IMR-90 (cell line): ENCODE results near the gene MAST3. TPM values are rescaled to one million over a fixed set of nuclear protein-coding genes. Genes with fewer than 3 reads are reported as not detected.

ENCODE experiments used
- ATAC-seq: fragments of 200-7000 bp; cut with Tn5 transposase; 2 replicates; pipeline ENCODE4 v1.9.1; 2020; ENCODE audit warnings: low read depth, mild to moderate bottlenecking, moderate library complexity
- BruUV-seq: library from RNA; stranded (reverse); fragments of 400-500 nt; replicated peaks from 2 replicates; lab custom pipeline; 2021; lab: Mats Ljungman, UMichigan
- CTCF ChIA-PET: fragments of 300-600 bp; formaldehyde crosslinking; extraction: SDS; loops from one replicate; lab custom pipeline; 2021; ENCODE audit warnings: antibody characterized with exemption; lab: Yijun Ruan, JAX
- POLR2A ChIA-PET: fragments of 300-600 bp; sonication (Branson Sonifier 250); formaldehyde crosslinking; loops from one replicate; lab custom pipeline; 2022; ENCODE audit warnings: antibody characterized with exemption; ENCODE audit not compliant: unreplicated experiment; lab: Charles Lee
- DNase-seq: peaks from one replicate; pipeline ENCODE4 v3.0.0; 2013
- H2AFZ ChIP-seq: replicated peaks from 2 replicates; pipeline ENCODE3; 2013; ENCODE audit warnings: low read length, mild to moderate bottlenecking; ENCODE audit not compliant: poor library complexity
- H2AK5ac ChIP-seq: 2 replicates; pipeline ENCODE4 v1.6.1; 2013; ENCODE audit warnings: low read depth, low read length, inconsistent platforms
- H2AK9ac ChIP-seq: replicated peaks from 2 replicates; pipeline ENCODE3; 2013; ENCODE audit warnings: mild to moderate bottlenecking, low read depth, low read length, moderate library complexity; ENCODE audit not compliant: poor library complexity
- H2BK120ac ChIP-seq: 2 replicates; pipeline ENCODE4 v1.6.1; 2013; ENCODE audit warnings: low read depth, low read length, inconsistent platforms
- H2BK15ac ChIP-seq: 3 replicates; pipeline ENCODE4 v1.6.1; 2013; ENCODE audit warnings: low read depth, low read length, inconsistent platforms
- H2BK20ac ChIP-seq: 2 replicates; pipeline ENCODE4 v1.6.1; 2013; ENCODE audit warnings: low read depth, mild to moderate bottlenecking, inconsistent platforms, low read length, moderate library complexity
- H2BK5ac ChIP-seq: 2 replicates; pipeline ENCODE4 v1.6.1; 2013; ENCODE audit warnings: mild to moderate bottlenecking, low read depth, low read length, inconsistent platforms; ENCODE audit not compliant: poor library complexity, severe bottlenecking
- H3K14ac ChIP-seq: replicated peaks from 2 replicates; pipeline ENCODE4 v1.6.1; 2013; ENCODE audit warnings: low read depth, low read length, inconsistent platforms
- H3K18ac ChIP-seq: 2 replicates; pipeline ENCODE4 v1.6.1; 2013; ENCODE audit warnings: low read depth, low read length, control low read depth
- H3K23ac ChIP-seq: 2 replicates; pipeline ENCODE4 v1.6.1; 2013; ENCODE audit warnings: low read depth, low read length, inconsistent platforms
- H3K27ac ChIP-seq: 2 replicates; pipeline ENCODE4 v1.5.1; 2013; ENCODE audit warnings: mild to moderate bottlenecking, control low read depth, low read length; ENCODE audit not compliant: insufficient read depth
- H3K27me3 ChIP-seq: 2 replicates; pipeline ENCODE4 v1.6.1; 2013; ENCODE audit warnings: low read length; ENCODE audit not compliant: control insufficient read depth, insufficient read depth
- H3K36me3 ChIP-seq: 2 replicates; pipeline ENCODE4 v1.6.1; 2013; ENCODE audit warnings: low read length, mixed read lengths; ENCODE audit not compliant: control insufficient read depth, insufficient read depth
- H3K4ac ChIP-seq: 2 replicates; pipeline ENCODE4 v1.6.1; 2013; ENCODE audit warnings: low read depth, low read length, inconsistent platforms
- H3K4me1 ChIP-seq: 2 replicates; pipeline ENCODE4 v1.6.1; 2013; ENCODE audit warnings: low read length, mixed read lengths; ENCODE audit not compliant: control insufficient read depth, insufficient read depth
- H3K4me2 ChIP-seq: 2 replicates; pipeline ENCODE4 v1.6.1; 2013; ENCODE audit warnings: low read depth, mild to moderate bottlenecking, control low read depth, low read length, moderate library complexity
- H3K4me3 ChIP-seq: 2 replicates; pipeline ENCODE4 v1.5.1; 2013; ENCODE audit warnings: low read depth, mild to moderate bottlenecking, control low read depth, low read length, moderate library complexity; ENCODE audit not compliant: insufficient read depth
- H3K56ac ChIP-seq: 2 replicates; pipeline ENCODE4 v1.6.1; 2013; ENCODE audit warnings: low read length, inconsistent platforms; ENCODE audit not compliant: insufficient read depth; ENCODE audit errors: extremely low read depth
- H3K79me1 ChIP-seq, 2 experiments: 2 replicates each; pipeline ENCODE4 v1.6.1; 2013; ENCODE audit warnings: low read length in 2 of 2, inconsistent platforms in 1 of 2, low read depth in 1 of 2
- H3K9ac ChIP-seq: 2 replicates; pipeline ENCODE4 v1.6.1; 2013; ENCODE audit warnings: low read depth, low read length, control low read depth
- H3K9me1 ChIP-seq: 2 replicates; pipeline ENCODE4 v1.6.1; 2013; ENCODE audit warnings: low read length, inconsistent platforms; ENCODE audit not compliant: insufficient read depth
- H3K9me3 ChIP-seq: 2 replicates; pipeline ENCODE4 v1.6.1; 2013; ENCODE audit warnings: low read length; ENCODE audit not compliant: control insufficient read depth, insufficient read depth
- H4K20me1 ChIP-seq: 2 replicates; pipeline ENCODE4 v1.6.1; 2013; ENCODE audit warnings: low read length, inconsistent platforms; ENCODE audit not compliant: insufficient read depth
- H4K5ac ChIP-seq: 2 replicates; pipeline ENCODE4 v1.6.1; 2013; ENCODE audit warnings: mild to moderate bottlenecking, low read depth, low read length, control low read depth
- H4K8ac ChIP-seq, 2 experiments: 2 replicates each; pipeline ENCODE4 v1.6.1; 2013; ENCODE audit warnings: low read depth in 2 of 2, low read length in 2 of 2, control low read depth in 1 of 2, inconsistent platforms in 1 of 2
- H4K91ac ChIP-seq: 2 replicates; pipeline ENCODE4 v1.6.1; 2013; ENCODE audit warnings: low read depth, low read length, inconsistent platforms; ENCODE audit not compliant: insufficient read depth
- BHLHE40 ChIP-seq: fragments of 150-350 bp; IDR thresholded peaks from 2 replicates; pipeline ENCODE4 v1.6.1; 2016; ENCODE audit warnings: mild to moderate bottlenecking, low read depth, low read length
- CEBPB ChIP-seq: IDR thresholded peaks from 2 replicates; pipeline ENCODE4 v1.6.1; 2012; ENCODE audit warnings: low read depth, low read length, improper control_type of control experiment
- FOS ChIP-seq: fragments of 150-350 bp; IDR thresholded peaks from 2 replicates; pipeline ENCODE4 v1.6.1; 2016; ENCODE audit warnings: low read depth, low read length
- MAFK ChIP-seq: IDR thresholded peaks from 2 replicates; pipeline ENCODE4 v1.6.1; 2012; ENCODE audit warnings: low read depth, low read length, improper control_type of control experiment
- MAZ ChIP-seq: IDR thresholded peaks from 2 replicates; pipeline ENCODE4 v1.6.1; 2012; ENCODE audit warnings: low read depth, mild to moderate bottlenecking, low read length, improper control_type of control experiment, moderate library complexity, borderline replicate concordance
- NFE2L2 ChIP-seq: fragments of 150-350 bp; IDR thresholded peaks from 2 replicates; pipeline ENCODE4 v1.6.1; 2016; ENCODE audit warnings: low read depth, mild to moderate bottlenecking, low read length
- POLR2A ChIP-seq: IDR thresholded peaks from 2 replicates; pipeline ENCODE4 v1.6.1; 2012; ENCODE audit warnings: mild to moderate bottlenecking, low read depth, low read length
- RCOR1 ChIP-seq: IDR thresholded peaks from 2 replicates; pipeline ENCODE4 v1.6.1; 2012; ENCODE audit warnings: mild to moderate bottlenecking, low read length, improper control_type of control experiment; ENCODE audit not compliant: insufficient replicate concordance
- SMC3 ChIP-seq: fragments of 150-350 bp; IDR thresholded peaks from 2 replicates; pipeline ENCODE4 v1.6.1; 2016; ENCODE audit warnings: low read depth, mild to moderate bottlenecking, antibody characterized with exemption, low read length, moderate library complexity
- USF2 ChIP-seq: fragments of 150-350 bp; IDR thresholded peaks from 2 replicates; pipeline ENCODE4 v1.6.1; 2017; ENCODE audit warnings: mild to moderate bottlenecking, antibody characterized with exemption, low read length, low read depth
- WGBS, 2 experiments: methylation state at CpG; one replicate each; pipeline versions ENCODE4 v1.1.5 to v1.1.7; 2013; ENCODE audit warnings: missing lambda C conversion rate in 2 of 2; ENCODE audit not compliant: insufficient read length in 1 of 2; ENCODE audit errors: extremely low coverage in 2 of 2; 5-methylcytosine and 5-hydroxymethylcytosine counted together
- dilution Hi-C: fragments of 300-500 bp; cut with HindIII; formaldehyde crosslinking; loops from one replicate; pipeline ENCODE4 v1.14.3; 2018; ENCODE audit warnings: low sequenced_read_pairs; ENCODE audit not compliant: unreplicated experiment
- in situ Hi-C: fragments of 300-500 bp; cut with MboI; formaldehyde crosslinking; loops from 3 replicates; pipeline ENCODE4 v1.14.3; 2019; ENCODE audit warnings: low sequenced_read_pairs, inconsistent platforms, mixed read lengths
- intact Hi-C: fragments of 100-400 bp; cut with micrococcal nuclease; formaldehyde crosslinking; loops from 2 replicates; pipeline ENCODE4 v1.10.0; 2022
- polyA plus RNA-seq, 3 experiments: library from polyadenylated mRNA; depleted of rRNA; stranded (reverse); fragments of >200 nt; gene quantifications; 2 replicates each; pipeline ENCODE4 v1.2.3, GENCODE V29; 2012; ENCODE audit warnings: low replicate concordance in 1 of 3
- total RNA-seq: library from RNA; depleted of rRNA; stranded (reverse); fragments of >200 nt; gene quantifications from 2 replicates; pipeline ENCODE4 v1.2.3, GENCODE V29; 2012
- TF ChIP-seq, protein P1 (sequence below): fragments of 150-350 bp; IDR thresholded peaks from 2 replicates; pipeline ENCODE4 v1.6.1; 2016; ENCODE audit warnings: low read depth, mild to moderate bottlenecking, low read length, moderate library complexity, borderline replicate concordance

The MAST3 gene
- total and polyA plus RNA-seq, 2 of the 4 experiments (the other 2 are of a cell fraction): 1.3 to 4.3 TPM

- H3K9me3 ChIP-seq: no peaks in the 10 kb centered on the region
Measured at GRCh38 chr19:18068395-18068794, 29.2 kb upstream of the MAST3 start.

More at GRCh38 chr19:18068395-18068794, 29.2 kb upstream of the MAST3 start:
- no peak for ATAC-seq
- H3K27ac ChIP-seq: no peak overlapping the region
- ChIA-PET POLR2A (no interaction called here), CTCF (no interaction called here)
- H3K23ac ChIP-seq: no peak overlapping the region
- H3K36me3 ChIP-seq: no peaks in the 10 kb centered on the region
- in situ Hi-C loops: loop anchor here (25.0 kb wide), 1 partner anchor 131 kb away; the partner anchor contains the start of gene CCDC124
- no peak overlapping the region for H2AFZ ChIP-seq
- no peak overlapping the region for H3K18ac ChIP-seq
- H3K4me1 ChIP-seq: no peaks in the 10 kb centered on the region
- no CpG with 5 or more reads among the region's 5 CpGs for WGBS, 2 experiments
- no peak overlapping the region for H2AK5ac ChIP-seq
- H4K8ac ChIP-seq: no peak overlapping the region
- H3K4me3 ChIP-seq: no peak overlapping the region
- H2BK15ac ChIP-seq: no peak overlapping the region
- H2BK120ac ChIP-seq: no peak overlapping the region
- no peaks in the 10 kb centered on the region for H4K20me1 ChIP-seq
- no peak overlapping the region for H3K14ac ChIP-seq
- H3K9me1 ChIP-seq: no peaks in the 10 kb centered on the region
- no TSS peak for BruUV-seq
- intact Hi-C loops: no loop called here
- H2AK9ac ChIP-seq: no peak overlapping the region
- DNase-seq: no peak
- H3K79me1 ChIP-seq: no peaks in the 10 kb centered on the region
- H3K9ac ChIP-seq: no peak overlapping the region
- H3K56ac ChIP-seq: no peak overlapping the region
- H2BK20ac ChIP-seq: no peak overlapping the region
- H2BK5ac ChIP-seq: no peak overlapping the region
- no peak overlapping the region for H4K5ac ChIP-seq
- no peak overlapping the region for H4K91ac ChIP-seq
- dilution Hi-C loops: no loop called here
- H3K27me3 ChIP-seq: peaks cover 16% of the 10 kb centered on the region
- no peak overlapping the region for H3K4me2 ChIP-seq
- no peak overlapping the region for H3K4ac ChIP-seq
- TF ChIP-seq CEBPB: no peak
- no peak for TF ChIP-seq RCOR1
- TF ChIP-seq FOS: no peak
- TF ChIP-seq, protein P1, sequence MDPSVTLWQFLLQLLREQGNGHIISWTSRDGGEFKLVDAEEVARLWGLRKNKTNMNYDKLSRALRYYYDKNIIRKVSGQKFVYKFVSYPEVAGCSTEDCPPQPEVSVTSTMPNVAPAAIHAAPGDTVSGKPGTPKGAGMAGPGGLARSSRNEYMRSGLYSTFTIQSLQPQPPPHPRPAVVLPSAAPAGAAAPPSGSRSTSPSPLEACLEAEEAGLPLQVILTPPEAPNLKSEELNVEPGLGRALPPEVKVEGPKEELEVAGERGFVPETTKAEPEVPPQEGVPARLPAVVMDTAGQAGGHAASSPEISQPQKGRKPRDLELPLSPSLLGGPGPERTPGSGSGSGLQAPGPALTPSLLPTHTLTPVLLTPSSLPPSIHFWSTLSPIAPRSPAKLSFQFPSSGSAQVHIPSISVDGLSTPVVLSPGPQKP: no peak
- no peak for TF ChIP-seq SMC3
- no peak for TF ChIP-seq POLR2A
- TF ChIP-seq BHLHE40: no peak
- no peak for TF ChIP-seq MAZ
- no peak for TF ChIP-seq MAFK
- no peak for TF ChIP-seq USF2
- no peak for TF ChIP-seq NFE2L2
